ENCODE results near the gene CCDC137.

CCDC137 gene

DNA sequence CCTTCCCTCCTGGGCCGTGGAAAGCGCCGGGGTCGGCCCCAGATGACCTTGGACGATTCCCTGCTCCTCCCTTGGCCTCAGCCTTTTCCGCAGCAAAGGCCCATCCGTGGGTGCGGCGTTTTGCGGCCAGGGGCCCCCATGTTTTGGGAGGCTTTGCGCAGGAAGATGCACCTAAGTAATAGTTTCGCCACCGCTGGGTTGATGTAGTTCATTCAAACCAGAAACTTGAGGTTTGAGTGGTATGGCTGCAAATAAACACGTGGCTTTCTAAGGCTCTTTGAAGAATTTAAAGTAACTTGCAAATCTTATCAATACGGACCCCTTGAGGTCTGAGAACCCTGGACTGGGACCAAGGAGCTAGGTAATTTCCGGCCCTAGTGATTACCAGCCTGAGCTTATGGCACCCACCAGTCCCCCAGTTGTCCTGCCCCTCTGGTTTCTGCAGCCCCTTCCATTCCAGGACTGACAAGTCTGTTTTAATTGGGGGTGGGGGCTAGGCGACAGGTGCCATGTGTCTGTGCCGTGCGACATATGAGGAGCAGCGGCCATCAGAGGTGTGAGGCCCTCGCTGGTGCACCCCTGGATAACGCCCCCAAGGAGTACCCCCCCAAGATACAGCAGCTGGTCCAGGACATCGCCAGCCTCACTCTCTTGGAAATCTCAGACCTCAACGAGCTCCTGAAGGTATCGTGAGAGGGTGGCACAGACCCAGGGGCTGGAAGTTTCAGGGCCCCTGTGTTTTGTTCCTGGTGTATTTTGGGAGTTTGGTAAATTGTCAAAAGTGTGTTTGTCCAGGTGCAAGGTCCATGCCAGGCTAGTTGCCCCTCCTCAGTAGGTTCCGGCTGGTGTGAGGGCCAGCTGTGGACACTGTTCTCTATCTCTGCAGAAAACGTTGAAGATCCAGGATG, 37.5 kb downstream of the CCDC137 start:
- DNase-seq, result no peak

DNA sequence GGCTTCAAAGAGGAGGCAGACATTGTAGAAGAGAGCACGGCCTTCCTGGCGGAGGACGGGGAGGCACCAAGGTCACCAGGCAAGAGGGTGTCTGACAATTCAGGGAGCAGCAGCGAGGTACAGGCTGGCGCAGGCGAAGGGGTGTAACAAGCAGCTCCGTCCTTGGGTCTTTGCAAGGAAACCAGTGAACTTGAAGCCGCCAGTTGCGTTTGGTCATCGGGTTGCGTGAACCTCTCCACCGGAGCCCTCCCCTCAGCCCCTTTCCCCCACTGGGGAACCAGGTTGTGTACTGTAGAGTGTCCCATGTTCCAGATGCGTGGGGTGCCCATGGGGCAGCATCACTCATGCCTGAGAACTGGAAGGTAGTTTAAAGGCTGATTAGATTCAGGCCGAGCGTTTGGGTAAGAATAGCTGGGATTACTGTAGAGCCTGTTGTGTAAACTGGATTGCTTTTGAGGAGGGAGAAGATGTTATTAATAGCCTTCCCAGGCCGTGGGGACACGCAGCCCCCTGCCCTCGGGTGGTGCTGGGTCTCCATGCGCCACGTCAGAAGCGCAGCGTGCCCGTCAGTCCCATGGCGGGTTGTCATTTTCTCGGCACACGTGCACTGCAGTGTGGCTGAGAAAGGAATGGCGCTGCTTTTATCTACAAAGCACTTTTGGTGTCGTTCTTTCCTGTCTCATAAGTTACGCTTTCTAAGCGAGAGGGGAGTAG, 39.1 kb downstream of the CCDC137 start:
- no peak for DNase-seq

DNA sequence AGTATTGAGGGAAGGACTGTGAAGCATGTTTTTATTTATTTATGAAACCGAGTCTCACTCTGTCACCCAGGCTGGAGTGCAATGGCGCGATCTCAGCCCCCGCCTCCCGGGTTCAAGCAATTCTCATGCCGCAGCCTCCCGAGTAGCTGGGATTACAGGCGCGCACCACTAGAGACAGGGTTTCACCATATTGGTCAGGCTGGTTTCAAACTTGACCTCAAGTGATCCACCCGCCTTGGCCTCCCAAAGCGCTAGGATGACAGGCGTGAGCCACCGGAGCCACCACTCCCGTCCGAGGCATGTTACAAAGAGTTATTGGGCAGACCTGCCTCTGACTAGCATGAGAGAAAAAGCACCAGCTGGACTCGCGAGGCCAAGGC, 39.7 kb downstream of the CCDC137 start:
- DNase-seq, result no peak

DNA sequence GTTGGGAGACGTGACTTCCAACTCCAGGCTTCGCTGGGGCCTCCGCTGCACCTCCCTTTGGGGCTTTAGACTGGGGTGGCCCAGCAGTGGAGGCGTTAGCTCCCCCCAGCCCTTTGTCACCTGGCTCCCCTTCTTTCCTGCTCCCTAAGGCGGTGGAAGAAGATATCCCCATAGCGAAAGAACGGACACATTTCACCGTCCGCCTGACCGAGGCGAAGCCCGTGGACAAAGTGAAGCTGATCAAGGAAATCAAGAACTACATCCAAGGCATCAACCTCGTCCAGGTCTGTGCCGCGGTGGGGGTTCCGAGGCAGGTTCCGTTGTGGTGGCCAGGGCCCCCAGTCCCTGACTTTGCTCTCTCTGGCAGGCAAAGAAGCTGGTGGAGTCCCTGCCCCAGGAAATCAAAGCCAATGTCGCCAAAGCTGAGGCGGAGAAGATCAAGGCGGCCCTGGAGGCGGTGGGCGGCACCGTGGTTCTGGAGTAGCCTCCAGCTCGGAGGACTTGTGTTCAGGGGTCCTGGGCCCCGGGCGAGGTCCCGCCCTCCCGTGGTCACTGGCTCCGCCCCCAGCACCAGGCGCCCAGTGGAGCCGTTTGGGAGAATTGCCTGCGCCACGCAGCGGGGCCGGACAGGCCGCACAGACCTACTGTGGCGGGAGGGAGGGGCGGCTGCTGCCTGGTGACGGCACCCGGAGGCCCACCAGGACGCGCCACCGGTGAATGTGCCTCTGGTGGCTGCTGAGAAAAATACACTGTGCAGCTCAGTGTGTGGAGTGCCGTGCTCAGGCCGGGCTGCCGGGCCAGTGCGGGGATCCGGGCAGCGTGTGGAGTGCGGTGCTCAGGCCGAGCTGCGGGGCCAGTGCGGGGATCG, 40.5 kb downstream of the CCDC137 start:
- no peak for DNase-seq

DNA sequence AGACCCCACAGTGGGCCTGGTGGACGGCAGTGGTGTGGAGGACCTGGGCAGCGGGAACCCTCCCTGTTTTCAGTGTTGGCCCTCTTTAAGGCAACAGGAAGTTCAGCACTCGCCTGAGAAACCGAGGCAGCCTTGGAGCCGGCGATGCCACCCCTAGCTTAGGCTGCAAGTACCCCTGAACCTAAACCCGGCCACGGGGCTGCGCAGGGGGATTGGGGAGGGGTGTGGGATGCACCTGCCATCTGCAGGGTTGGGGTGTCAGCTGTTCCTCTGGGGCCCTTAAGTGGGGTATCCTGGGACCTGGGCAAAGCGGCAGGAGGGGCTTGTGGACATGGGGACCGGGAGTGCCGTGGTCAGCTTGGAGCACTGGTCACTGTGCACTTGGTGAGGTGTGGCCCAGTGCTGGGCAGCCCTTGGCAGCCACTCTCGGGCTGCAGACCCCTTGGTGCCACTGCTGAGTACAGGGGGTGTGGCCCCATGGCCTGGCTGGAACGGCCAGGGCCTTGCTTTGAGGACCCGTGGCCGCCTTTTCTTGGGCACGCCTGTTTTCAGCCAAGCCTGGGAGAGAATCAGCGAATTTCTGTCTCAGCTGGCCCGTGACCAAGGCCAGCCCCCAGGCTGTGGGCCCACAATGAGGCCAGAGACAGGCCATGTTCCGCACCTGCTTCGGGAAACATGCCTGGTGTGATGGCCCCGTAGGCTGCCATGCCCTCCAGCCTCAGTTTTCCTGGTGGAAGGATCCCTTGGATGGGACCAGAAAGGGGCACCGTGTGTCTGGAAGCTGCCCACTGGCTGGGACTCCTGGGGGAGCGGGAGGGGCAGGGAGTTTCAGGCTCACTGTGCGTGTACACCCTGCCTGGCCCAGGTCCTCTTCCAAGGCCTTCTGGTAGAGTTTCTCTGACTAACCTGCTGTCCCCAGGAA, 41.4 kb downstream of the CCDC137 start:
- DNase-seq, result no peak

DNA sequence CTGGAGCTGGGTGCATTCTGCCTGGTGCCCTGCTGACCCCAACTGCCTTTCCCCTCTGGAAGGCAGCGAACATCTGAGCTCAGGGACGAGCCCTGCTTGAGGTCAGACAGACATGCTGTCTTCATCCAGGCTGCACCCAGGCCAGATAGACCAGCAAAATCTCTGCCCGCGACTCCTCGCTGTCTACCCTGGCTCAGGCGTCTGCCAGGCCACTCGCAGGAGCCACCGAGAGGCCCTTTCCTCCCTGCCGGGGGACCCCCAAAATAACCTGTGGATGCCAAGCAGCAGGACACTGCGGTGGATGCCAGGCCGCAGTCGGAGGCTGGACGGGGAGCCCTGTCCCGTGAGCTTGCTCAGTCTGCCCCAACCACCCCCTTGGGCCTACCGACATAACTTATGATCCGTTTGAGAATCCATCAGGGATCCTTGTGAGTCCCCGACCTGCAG, 42.2 kb downstream of the CCDC137 start:
- DNase-seq, result no peak

DNA sequence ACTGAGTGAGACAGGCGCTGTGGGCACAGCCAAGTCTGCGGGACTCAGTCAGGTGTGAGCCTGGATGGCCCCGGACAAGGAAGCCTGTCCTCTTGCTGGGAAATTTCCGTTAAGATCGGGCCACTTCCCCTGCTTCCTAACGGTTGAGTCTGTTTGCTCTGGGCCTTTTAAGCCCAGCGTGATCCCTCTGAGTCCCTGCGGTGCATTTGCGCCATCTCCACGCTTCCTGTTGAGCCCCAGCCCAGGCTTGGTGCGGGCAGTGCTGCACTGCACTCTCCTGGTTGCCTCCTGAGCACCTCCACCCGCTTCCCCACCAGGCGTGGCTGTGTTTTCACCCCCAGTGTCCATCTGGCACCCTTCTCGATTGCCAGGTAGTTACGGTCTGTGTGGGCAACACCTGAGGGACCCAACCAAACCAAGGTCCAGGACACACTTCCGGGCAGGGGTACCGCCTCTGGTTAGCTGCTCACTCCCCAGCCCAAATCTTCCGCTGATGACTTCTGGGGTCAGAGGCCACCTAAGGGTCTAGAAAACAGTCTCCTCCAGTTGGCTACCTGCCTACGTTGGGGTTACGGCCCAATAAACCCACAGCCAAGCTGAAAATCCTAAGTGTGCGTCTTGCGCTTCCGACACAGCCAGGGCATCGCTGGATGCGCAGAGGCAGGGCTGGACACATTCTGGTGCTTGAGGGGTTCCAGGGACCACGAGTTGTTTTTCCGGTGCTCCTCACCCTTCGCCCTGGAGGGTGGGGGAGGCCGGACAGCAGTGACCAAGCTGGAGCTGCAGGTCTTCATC, 44.2 kb downstream of the CCDC137 start:
- DNase-seq, result no peak

DNA sequence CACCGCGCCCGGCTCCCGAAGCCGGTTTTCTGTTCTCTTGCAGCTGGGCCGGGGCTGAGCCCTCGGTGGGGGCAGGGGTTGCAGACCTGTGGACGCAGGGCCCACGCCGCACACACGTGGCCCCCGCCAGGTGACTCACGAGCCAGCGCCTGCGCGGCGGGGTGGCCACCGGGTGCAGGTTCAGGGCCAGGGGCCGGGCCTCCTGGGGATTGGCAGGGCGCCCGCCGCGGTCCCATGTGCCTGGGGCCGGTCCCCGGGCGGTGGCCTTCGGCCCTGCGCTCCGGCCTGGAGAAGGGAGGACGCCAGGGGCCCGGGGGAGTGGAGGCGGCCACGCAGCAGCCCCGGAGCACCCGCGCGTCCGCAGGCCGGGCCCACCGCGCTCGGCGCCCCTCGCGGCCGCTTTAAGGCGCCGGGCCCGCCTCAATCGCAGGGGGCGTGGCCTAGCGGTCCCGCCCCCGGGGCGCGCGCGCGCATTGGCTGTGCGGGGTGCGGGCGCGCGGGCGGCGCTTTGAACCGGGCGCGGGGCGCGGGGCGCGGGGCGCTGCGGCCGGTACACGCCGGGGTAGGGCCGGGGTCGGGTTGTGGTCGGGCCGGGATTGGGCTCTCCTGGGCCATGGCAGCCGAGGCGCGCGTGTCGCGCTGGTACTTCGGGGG, 45.4 kb downstream of the CCDC137 start, which contains the start of gene SLC25A10:
SLC25A10 (plus strand) TSS at position 471 of the 654 bp plus-strand sequence; CDS start at position 614, 143 bp downstream.
- DNase-seq, result peak; percentile 64

DNA sequence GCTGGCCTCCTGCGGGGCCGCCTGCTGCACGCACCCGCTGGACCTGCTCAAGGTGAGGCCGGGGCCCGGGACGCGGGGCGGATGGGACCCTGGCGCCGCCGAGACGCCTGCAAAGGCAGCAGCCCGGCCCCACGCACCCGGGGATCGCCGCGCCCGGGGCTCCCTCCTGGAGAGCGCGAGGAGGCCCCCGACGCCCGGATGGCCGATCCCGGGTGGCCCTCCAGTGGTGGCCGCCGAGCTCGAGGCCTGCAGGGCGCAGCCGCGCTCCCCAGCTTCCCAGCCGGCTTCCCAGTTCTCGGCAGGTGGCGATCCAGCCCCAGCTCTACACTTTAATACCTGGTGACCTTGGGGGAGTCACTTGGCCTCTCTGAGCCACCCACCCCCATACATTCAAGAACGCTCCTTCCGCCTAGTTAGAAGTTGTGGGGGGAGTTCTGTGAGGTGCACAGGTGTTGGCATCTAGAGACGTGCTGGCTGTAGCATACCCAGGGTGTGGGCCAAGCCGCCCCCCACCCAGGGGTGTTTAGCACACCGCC, 46.0 kb downstream of the CCDC137 start:
- DNase-seq, result no peak

DNA sequence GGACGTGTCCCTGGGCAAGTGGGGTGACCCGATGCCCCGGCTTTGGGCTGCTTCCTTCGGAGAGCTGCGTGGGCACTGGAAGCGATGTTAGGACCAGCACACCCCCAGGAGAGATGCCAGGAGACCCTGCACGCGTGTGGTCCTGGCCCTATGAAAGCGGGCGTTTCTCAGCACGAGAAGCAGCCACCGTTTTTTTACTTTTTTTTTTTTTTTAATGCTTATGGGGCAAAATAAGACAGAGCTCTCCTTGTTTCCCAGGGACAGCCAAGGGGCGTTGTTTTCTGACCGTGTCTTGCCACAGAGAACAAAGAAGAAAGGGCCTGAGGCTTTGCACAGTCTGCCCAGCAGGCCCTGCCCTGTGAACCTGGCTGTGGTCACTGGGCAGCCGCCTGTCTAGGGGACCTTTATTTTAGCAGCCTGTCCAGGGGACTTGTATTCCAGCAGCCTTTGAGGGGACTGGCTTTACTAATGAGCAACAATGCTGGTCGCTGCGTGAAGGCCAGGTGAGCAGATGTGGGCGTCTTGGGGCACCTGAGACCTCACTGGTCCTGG, 46.5 kb downstream of the CCDC137 start:
- DNase-seq, result no peak

DNA sequence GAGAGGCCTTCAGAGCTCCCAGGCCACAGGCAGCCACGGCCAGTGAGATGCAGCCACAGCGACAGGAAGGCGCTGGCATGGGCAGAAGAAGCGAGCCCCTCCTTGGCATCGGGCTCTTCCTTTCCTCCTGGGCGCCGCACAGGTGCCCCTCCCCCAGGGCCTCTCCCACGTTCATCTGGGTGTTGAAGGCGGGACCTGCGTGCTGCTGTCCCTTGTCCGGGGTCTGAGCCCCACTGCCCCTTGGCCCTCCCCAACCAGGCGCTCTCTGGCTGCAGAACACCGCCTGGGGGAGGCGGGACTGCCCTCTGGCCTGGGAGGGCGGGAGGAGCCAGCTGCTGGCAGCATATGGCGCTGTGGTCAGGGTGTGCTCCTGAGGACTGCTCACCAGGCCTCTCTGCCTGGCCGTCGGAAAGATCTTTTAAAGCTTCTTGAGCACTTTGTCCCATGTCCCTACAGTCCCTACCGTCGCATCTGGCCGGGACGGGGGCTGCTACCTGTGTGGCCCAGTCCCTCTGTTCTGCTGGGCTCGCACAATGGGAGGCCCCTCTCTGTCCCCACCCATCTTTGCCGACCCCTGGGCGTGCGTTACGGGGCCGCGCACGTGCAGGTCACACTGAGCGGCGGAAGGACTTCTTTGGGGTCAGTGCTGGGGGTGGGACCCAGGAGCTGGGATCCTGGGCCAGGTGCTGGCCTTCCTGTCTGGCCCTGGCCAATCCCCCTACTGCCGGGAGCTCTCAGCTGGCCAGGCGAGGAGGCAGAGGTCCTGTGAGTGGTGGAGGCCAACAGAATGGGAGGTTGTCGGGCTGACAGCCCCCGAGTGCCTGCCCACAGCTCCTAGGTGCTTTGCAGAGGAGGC, 47.2 kb downstream of the CCDC137 start:
- no peak for DNase-seq

DNA sequence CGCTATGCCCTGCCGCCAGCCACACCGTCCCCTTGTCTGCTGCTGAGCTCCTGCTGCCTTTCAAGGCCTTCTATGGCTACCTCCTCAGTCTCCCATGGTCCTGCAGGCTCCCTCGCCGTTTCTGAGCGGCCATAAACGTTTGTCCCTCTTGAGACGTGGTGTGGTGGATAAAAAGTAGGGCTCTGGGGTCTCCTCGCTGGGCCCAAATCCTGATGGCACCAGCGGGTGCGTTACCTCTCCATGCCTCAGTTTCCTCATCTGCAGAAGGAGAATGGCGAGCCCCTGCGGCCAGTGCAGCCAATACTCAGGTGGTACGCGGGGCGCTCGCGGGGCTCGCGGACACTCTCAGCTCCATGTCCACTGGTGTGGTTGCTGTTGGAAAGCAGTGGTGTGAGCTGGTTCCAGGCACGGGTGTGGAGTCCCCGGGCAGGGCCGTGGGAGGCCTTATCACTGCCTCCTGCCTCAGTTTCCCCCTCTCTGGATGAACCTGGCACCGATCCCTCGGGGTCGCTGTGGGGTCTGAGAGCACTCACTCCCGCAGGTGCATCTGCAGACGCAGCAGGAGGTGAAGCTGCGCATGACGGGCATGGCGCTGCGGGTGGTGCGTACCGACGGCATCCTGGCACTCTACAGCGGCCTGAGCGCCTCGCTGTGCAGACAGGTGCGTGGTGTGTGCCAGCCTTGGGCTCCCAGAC, 48.0 kb downstream of the CCDC137 start:
- no peak for DNase-seq

DNA sequence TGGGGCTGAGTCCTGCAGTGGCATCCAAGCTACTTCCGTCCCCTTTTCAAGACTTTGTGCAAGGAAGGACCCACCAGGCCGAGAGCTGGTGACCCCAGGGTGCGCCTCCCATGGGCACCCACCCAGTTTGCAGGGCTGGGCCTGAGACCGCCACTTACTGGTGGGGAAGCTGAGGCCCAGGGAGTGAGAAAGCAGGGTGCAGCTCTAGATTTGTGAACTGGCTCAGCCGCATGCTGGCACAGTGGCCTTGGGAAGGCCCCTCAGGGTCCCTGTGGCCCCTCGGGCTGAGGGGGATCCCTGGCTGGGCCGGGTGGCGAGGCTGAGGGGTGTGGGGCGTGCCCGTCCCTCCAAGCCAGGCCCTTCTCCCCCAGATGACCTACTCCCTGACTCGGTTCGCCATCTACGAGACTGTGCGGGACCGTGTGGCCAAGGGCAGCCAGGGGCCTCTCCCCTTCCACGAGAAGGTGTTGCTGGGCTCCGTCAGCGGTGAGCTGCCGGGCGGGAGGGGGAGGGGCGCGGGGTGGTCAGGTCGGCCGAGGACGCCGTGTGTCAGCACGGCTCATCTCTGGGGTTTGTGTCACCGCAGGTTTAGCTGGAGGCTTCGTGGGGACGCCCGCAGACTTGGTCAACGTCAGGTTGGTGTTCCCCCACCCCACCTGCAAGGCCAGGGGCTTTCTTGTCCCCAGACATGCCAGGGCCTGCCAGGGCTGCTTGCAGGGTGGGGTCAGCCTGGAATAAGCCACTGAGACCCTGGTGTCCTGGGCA, 48.8 kb downstream of the CCDC137 start:
- no peak for DNase-seq

DNA sequence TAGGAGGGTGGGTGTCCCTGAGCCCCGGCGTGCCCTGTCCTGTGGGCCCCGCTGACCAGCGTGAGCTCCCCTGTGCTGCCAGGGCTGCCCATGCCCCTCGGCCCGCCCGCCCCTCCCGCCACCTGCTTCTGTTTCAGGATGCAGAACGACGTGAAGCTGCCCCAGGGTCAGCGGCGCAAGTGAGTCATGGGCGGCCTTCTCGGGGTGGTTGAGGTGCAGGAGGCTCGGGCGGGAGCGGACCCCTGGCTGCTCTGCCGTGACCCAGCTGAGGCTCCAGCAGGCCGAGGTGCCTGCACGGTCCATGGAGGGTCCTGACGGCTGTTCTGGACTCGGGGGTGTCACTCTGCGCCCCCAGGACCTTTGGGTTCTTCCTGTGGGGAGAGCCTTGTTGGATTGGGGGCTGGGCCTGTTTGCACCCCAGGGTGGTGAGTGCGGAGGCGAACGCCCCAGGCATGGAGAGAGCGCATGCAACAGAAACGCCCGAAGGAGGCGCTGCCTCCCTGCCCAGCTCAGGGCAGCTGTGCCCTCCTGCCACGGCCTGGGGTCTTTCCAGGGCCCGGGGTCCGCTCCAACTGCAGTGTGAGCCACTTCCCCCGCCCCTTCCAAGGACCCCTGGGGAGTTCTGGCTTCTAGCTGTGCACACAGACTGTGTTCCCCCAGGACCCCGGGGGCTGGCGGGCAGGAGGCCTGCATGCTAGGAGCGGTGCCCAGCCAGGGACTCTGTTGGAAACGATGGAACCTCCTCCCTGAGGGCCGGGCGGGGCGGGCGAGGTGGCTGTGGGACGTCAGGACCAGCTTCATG, 49.5 kb downstream of the CCDC137 start:
- DNase-seq, result no peak

DNA sequence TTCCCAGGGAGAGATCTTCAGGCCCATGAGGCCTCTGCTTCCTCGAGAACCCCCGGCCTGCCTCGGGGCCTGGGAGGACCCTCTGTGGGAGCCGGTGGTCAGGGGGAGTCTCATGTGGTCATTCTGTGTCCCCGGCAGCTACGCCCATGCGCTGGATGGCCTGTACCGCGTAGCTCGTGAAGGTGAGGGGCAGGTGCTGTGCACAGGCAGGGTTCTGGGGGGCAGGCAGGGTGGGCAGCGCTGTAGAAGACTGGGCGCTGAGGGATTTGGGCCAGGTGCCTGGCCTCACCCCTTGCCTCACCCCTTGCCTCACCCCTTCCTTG, 50.1 kb downstream of the CCDC137 start:
- DNase-seq, result no peak

DNA sequence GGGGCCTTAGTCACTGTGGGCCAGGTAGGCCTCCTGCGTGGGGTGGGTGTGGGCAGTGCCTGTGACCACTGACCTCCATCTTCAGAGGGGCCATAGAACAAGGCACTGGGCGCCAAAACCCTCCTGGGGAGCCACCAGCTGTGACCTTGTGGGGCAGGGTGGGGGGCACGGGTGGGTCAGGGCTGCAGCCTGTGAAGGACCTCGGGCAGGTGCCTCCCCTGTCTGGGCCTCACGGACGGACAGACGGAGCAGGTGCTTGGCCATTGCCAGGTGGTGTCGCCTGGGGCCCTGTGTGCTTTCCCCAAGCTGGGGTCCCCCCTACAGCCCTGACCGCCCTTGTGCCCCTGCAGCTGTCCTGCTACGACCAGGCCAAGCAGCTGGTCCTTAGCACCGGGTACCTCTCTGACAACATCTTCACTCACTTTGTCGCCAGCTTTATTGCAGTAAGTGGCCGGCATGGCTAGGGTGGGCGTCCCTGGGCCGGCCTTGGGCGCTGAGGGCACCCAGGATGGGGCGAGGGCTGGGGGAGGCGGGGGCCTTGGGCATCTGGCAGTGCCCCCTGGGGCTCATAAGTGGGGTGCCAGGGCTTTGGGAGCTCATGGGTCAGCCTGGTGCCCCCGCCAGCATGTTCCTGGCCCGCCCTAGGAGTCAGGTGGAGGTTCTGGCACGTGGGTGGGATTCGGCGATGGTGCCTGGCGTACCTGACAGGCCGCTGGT, 50.7 kb downstream of the CCDC137 start:
- DNase-seq, result no peak
